ENCODE measurements around the gene VAT1L. TPM values are rescaled to one million over a fixed set of nuclear protein-coding genes. Genes with fewer than 3 reads are reported as not detected.

VAT1L gene
- total RNA-seq, 1 donor from 2014 or later = 4.8 TPM

DNA sequence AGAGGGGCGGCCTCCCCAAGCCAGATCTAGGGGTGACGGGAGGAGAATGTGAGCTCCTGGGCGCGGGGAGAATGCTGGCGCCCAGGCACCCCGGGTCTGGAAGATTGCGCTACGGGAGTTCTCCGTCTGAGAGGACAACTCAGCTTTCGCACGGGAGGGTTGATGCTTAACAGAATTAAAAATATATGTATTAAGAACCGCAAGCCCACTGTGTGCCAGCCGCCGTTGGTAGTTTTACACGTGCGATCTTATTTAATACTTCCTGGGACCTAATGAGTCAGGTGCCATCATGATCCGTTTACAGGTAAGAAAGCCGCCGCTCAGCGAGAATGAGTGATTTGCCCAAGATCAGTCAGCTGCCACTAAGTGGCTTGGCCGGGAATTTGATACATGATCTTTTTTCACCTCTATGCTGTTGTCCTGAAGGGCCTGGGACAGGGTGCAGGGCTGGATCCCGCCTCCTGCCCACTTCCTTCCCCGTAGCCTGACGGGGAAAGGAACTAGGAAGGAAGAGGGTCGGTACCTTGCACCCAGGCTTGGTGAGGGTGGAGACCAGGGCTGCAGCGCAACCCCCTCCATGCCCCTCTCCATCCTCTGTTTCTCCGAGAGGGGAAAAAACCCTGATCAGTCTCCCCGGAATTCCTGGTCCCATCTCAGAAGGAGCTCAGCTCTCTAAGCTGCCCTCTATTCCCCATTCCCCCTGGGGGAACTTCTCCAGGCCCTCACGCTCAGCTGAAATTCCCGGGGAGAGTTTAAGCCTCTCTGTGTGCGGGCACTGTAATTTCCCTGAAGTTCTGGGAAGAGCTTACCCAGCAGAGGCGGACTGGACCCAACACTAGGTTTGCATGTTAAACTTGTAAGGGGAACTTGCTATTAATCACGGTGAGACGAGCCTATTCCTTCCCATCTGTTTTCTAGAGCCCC, 983 bp downstream of the VAT1L start:
- Mint-ChIP-seq H3K4me1 (peaks cover 10% of the 10 kb centered on the region), H3K4me3 (peak overlapping the region; percentile 82), H3K36me3 (ENCODE audit: low read depth) (no peaks in the 10 kb centered on the region), H3K27me3 (ENCODE audit: low read depth) (peaks cover 69% of the 10 kb centered on the region), H3K27ac (ENCODE audit: unreplicated experiment) (no peak overlapping the region), H3K9me3 (no peaks in the 10 kb centered on the region)
- TF ChIP-seq, protein P1, sequence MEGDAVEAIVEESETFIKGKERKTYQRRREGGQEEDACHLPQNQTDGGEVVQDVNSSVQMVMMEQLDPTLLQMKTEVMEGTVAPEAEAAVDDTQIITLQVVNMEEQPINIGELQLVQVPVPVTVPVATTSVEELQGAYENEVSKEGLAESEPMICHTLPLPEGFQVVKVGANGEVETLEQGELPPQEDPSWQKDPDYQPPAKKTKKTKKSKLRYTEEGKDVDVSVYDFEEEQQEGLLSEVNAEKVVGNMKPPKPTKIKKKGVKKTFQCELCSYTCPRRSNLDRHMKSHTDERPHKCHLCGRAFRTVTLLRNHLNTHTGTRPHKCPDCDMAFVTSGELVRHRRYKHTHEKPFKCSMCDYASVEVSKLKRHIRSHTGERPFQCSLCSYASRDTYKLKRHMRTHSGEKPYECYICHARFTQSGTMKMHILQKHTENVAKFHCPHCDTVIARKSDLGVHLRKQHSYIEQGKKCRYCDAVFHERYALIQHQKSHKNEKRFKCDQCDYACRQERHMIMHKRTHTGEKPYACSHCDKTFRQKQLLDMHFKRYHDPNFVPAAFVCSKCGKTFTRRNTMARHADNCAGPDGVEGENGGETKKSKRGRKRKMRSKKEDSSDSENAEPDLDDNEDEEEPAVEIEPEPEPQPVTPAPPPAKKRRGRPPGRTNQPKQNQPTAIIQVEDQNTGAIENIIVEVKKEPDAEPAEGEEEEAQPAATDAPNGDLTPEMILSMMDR (conservative IDR thresholded peaks at IDR 0.05) = no peak
- DNase-seq (ENCODE audit: low read depth, low spot score) = no peak

DNA sequence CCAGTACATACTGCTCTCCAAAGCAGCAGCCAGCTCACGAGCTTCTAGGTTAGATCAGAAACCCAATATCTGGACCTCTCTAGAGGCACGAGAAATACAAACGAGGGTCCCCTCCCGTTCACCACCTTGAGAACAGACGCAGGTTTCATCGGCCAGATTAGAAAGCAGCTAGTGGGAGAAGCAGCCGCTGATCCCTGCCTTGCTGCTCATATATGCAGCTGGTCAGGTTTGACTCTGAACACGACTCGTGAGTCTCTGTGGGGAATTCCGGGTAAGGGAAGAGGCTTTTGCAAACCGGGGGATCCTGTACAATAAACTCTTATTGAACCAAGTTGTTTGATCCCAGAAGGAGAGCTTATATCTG, 1.6 kb downstream of the VAT1L start:
- Mint-ChIP-seq H3K4me3 (peak overlapping the region; percentile 82), H3K4me1 (peaks cover 10% of the 10 kb centered on the region), H3K9me3 (no peaks in the 10 kb centered on the region), H3K27ac (ENCODE audit: unreplicated experiment) (no peak overlapping the region), H3K27me3 (ENCODE audit: low read depth) (peaks cover 71% of the 10 kb centered on the region), H3K36me3 (ENCODE audit: low read depth) (no peaks in the 10 kb centered on the region)
- TF ChIP-seq, protein P1 (conservative IDR thresholded peaks at IDR 0.05) = no peak
- no peak for DNase-seq (ENCODE audit: low read depth, low spot score)

DNA sequence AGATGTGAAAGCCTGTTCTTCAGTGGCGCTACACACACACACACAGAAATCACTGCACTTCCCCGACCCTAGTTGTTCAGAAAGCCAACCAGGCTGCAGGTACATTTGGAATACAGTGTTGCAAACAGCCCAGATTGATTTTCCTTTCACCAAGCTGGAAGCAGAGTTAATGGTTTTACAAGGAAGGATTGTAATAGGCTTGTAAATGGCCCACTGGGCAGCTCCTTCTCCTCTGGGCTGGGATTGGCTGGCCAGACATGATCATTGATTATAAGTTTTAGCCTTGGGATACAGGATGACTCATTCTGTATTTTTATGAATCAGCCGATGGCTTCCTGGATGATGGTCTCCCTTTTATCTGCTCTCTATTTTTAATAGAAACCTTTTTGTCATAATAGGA, 2.5 kb downstream of the VAT1L start:
- no peaks in the 10 kb centered on the region for H3K9me3 Mint-ChIP-seq
- peaks cover 67% of the 10 kb centered on the region for H3K27me3 Mint-ChIP-seq (ENCODE audit: low read depth)
- H3K27ac Mint-ChIP-seq (ENCODE audit: unreplicated experiment) = no peak overlapping the region
- TF ChIP-seq, protein P1 (conservative IDR thresholded peaks at IDR 0.05) = no peak
- no peak for DNase-seq (ENCODE audit: low read depth, low spot score)
- H3K4me1 Mint-ChIP-seq = peaks cover 10% of the 10 kb centered on the region
- no peaks in the 10 kb centered on the region for H3K36me3 Mint-ChIP-seq (ENCODE audit: low read depth)
- no peak overlapping the region for H3K4me3 Mint-ChIP-seq

DNA sequence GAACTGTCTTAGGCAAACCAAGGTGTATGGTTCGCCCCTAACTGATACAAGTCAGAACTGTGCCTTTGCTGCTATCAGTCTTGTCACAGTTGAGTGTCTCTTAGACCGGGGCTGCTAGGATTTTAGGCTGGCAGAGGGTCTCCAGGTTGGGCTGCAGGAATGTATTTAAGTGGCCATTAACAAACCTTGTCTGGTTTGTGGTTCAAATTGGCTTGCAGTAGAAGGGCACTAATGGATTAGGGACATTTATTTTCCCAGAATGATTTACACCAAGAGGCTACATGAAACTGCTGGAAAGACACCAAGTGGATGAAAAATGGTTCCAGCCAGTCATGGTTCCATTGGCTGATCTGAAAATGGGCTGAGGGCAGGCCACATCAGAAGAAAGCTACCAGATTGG, 5.1 kb downstream of the VAT1L start:
- peaks cover 42% of the 10 kb centered on the region for H3K27me3 Mint-ChIP-seq (ENCODE audit: low read depth)
- TF ChIP-seq, protein P1 (conservative IDR thresholded peaks at IDR 0.05) = no peak
- H3K36me3 Mint-ChIP-seq (ENCODE audit: low read depth) = no peaks in the 10 kb centered on the region
- no peak for DNase-seq (ENCODE audit: low read depth, low spot score)
- H3K9me3 Mint-ChIP-seq = no peaks in the 10 kb centered on the region
- H3K4me1 Mint-ChIP-seq = peaks cover 9% of the 10 kb centered on the region
- H3K4me3 Mint-ChIP-seq = no peak overlapping the region
- no peak overlapping the region for H3K27ac Mint-ChIP-seq (ENCODE audit: unreplicated experiment)

DNA sequence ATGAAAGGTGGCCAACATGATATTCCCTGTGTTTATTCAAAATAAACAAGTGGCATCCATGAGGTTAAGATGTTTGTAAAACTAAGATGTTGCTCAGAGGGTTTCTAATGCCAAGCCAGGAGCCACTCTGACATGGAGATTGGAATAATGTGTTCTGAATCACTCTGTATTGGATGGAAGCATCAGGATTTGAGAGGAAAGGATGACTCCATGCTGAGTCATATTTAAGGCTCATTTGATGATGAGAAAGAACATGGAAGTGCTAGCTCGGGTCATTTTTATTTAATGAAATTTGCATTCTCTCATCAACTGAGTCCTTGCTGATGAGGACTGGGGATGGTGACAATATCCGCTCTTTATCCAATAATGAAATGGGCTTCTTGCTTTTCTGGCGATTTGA, 6.2 kb downstream of the VAT1L start:
- no peak overlapping the region for H3K27ac Mint-ChIP-seq (ENCODE audit: unreplicated experiment)
- no peak overlapping the region for H3K4me3 Mint-ChIP-seq
- peaks cover 33% of the 10 kb centered on the region for H3K27me3 Mint-ChIP-seq (ENCODE audit: low read depth)
- no peak for DNase-seq (ENCODE audit: low read depth, low spot score)
- H3K36me3 Mint-ChIP-seq (ENCODE audit: low read depth) = no peaks in the 10 kb centered on the region
- TF ChIP-seq, protein P1 (conservative IDR thresholded peaks at IDR 0.05) = no peak
- no peaks in the 10 kb centered on the region for H3K9me3 Mint-ChIP-seq
- H3K4me1 Mint-ChIP-seq = peaks cover 7% of the 10 kb centered on the region

All from neural crest cell (in vitro differentiated cells).